ENCODE measurements around the gene HMCES.

GRCh38 chr3:129345281-129345680 lies 66.6 kb downstream of the HMCES start:
- TF ChIP-seq CTCF (IDR thresholded peaks at IDR 0.05) = no peak
- TF ChIP-seq POLR2A (IDR thresholded peaks at IDR 0.05) = no peak

Data from right lobe of liver (tissue), 4 donors.